ENCODE results near the gene PTPRU.

Gene PTPRU

DNA sequence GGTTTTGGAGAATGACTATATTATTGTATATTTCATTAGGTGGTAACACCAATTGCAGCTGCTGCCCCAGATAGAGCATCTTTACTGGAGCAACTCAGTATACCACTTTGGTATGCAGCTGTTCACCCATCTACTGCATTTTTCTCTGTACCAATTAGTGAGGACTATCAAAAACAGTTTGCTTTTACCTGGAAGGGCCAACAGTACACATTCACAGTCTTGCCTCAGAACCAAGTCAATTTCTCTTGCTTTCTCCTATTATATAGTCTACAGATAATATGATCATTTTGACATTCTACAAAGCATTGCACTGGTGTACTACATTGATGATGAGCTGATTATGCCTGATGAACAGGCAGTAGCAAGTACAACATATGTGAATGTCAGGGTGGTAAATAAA lies 99.3 kb downstream of the PTPRU start:
- DNase-seq (ENCODE audit: low spot score) = no peak

DNA sequence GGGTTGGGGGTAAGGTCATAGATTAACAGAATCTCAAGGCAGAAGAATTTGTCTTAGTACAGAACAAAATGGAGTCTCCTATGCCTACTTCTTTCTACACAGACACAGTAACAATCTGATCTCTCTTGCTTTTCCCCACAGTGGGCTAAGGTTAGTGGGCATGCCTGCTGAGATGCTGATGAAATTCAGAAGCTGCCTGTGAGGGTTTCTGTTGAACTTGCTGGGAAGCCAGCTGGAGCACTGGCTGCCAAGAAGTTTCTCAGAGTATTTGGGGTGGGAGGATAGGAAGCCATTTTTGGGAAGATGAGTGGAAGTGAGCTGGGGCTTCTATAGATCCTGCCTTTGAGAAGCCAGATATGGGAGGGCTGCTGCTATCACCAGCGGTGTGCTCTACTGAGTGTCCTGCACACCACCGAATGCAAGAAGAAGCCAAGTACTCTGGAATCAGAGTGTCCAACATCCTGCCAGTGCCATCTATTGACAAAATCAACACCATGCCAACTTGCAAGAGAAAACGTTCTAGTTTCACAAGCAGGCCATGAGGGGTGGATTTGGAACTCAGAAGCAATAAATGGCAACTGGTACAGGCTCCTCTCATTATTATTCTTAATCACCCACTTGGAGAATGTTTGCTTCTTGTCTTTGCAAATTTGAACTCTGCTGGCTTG lies 102.7 kb downstream of the PTPRU start:
- DNase-seq (ENCODE audit: low spot score) = no peak

DNA sequence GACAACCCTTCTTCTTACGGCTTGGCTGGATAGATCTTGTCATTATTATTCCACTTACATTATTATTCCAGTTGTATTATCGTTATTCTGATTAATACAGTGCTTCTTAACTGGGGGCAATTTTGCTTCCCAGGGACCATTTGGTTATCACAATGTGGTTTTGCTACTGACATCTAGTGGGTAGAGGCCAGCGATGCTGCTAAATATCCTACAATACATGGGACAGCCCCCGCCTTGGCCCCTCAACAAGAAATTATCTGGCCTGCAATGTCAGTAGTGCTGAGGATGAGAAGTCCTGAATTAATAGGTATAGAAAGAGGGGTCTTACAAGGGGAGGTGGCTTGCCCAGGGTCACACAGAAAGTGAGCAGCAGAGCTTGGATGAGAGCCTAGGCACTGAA lies 105.6 kb downstream of the PTPRU start:
- DNase-seq (ENCODE audit: low spot score) = no peak

DNA sequence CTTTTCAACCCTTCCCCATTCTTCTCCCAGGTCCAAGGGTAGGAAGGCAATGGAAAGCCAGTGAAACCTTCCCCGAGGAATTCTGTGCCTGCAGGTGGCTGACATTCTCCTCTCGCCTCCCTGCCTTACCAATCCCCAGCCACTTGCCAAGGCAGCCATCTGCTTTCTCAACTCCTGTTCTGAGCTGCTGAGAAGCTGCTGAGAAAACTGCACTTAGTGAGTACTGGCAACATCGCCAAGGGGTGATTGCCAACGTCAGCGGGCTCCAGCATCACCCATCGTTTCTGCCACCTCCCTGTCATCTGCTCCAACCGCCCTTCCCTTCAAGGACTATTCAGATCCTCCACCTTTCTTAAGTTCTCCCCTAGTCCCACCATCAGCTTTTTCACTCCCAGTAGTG lies 106.0 kb downstream of the PTPRU start:
- no peak for DNase-seq (ENCODE audit: low spot score)

DNA sequence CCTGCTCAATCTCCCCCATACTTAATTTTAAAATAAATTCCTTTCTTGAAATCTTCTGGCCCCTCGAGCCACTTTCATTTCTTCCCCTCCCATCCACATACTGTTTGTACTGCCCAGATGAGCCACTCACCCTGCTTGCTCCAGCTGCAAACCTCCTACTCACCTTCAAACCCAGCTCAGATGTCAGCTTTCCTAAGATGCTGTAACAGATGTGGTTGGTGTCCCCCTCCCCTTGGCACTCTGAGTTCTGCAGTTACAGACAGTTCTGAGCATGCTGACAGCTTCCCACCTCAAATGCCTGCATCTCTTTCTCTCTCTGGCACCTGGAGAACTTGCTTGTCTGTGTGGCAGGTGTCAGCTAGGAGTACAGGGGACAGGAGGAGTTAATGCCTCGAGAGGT lies 106.7 kb downstream of the PTPRU start:
- no peak for DNase-seq (ENCODE audit: low spot score)

DNA sequence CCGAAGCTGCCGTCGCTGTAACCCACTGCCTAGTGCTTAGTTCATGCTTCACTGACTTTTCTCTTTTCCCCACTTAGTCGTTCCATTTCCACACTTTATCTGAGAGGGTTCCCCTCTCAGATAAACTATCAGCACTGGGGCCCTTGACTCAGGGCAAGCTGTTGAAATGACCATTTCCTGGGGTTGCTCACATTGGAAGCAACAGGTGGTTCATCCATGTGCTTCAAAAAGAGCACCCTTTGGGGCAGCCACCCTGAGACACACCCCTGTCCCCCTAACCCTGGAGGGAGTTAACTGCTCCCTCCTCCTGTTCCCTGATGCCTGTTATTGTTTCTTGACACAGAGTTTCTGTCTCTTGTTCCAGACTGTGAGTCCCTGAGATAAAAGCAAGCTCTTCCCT lies 107.2 kb downstream of the PTPRU start:
- no peak for DNase-seq (ENCODE audit: low spot score)

DNA sequence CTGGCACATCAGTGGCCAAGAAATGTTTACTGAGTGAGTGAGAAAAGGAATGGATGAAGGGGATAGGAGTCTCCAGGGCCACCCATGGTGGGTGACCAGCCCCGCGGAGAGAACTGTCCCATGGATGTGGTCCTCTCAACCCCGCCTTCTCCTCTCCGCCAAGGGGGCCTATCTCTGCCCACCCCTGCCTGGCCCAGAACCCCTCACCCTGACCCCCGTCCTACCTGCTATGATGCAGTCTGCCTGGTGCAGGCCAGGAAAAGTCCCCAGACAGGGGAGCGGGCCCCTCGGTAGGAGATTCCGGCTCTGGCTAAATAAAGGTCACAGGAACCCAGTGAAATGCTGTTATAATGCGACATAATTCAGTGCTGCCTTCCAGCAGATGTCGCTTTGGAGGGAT lies 107.6 kb downstream of the PTPRU start:
- no peak for DNase-seq (ENCODE audit: low spot score)

DNA sequence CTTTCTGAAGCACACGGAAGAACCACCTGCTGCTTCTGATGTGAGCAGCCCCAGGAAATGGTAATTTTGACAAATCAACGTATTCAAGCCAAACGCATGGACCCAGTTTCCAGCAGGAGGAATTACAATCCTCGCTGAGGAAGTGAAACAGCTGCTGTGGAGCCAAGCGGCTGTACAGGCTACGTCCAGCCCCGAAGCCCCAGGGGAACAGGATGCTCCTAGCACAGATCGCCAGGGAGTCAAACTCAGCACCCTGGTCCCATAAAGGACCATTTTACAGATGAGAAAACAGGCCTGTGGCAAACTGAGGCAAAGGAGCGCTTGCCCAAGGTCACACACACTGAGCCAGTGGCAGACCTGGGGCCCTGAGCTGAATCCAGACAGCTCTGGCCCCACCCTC lies 108.0 kb downstream of the PTPRU start:
- DNase-seq (ENCODE audit: low spot score) = no peak

DNA sequence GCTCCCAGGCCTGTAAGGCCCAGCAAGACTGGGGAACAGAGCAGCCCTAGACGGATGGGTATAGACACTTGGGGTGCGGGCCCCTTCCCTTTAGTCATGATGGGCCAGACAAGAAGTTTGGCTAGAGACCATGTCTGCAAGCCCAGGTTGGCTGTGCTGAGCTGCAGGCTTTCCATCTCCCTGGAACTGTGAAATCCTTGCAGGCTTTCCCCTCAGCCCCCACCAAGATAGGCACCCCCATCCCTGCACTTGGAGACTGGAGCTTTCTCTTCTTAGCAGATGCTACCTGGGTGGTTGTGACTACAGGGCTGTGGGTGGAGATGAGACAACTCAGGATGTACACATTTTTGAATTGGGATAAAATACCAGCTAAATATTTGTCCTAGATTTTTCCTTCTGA lies 110.3 kb downstream of the PTPRU start:
- no peak for DNase-seq (ENCODE audit: low spot score)

DNA sequence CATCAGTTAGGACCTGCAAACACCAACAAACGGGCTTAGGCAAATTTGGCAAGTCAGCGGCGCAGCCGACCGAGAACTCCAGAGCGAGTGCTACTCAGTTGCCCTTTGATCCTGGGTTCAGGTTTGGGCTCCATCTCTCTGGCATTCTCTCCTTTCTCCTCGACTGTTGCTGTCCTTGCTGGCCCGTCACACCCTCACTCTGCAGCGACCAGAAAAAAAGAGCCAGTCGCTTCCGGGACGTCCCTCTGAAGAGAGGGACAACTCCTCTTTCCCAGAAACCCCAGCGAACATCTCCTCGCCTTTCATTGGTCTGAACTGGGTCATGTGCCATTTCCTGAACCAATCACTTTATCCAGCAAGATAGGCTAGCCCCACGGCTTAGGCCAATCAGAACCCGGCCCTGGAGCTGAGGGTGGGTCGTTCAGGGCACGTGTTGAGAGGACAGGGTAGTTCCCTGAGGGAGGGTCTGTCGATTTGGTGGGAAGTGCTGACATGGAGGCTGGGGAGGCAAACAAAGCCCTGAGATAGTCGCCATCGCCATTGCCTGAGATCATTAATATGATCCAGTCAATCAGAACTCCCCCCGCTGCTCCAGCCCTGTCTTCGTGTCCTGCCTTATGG lies 113.7 kb downstream of the PTPRU start:
- no peak for DNase-seq (ENCODE audit: low spot score)

DNA sequence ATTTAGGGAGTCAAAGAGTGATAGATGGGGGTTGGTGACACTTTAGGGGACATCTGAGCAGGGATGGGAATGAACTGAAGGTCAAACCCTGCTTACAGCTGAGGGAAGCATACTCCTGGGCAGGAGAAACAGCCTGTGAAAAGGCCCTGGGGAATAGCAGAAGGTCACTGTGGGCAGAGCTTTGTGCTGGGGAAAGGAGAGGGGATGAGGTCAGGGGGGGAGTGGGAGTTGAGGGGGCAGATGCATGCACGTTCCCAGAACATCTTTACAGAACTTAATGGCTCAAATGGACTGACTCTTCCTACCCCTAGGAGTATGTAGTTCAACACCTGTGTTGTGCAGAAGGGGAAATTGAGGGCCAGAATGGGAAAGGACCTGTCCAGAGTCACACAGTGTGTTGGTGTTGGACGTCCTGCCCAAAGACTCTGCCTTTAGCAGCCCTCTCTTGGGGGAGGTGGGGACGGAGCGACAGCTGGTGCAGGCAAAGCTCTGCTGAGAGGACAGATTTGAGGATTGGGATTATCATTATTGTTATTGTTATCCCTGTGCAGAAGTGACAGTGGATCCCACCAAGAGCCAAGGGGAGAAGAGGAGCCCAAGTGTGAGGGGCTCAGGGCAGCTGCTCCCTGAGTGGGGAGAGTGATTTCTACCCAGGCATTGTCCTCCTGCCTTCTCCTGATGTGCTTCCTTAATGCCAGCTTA lies 116.5 kb downstream of the PTPRU start:
- no peak for DNase-seq (ENCODE audit: low spot score)

DNA sequence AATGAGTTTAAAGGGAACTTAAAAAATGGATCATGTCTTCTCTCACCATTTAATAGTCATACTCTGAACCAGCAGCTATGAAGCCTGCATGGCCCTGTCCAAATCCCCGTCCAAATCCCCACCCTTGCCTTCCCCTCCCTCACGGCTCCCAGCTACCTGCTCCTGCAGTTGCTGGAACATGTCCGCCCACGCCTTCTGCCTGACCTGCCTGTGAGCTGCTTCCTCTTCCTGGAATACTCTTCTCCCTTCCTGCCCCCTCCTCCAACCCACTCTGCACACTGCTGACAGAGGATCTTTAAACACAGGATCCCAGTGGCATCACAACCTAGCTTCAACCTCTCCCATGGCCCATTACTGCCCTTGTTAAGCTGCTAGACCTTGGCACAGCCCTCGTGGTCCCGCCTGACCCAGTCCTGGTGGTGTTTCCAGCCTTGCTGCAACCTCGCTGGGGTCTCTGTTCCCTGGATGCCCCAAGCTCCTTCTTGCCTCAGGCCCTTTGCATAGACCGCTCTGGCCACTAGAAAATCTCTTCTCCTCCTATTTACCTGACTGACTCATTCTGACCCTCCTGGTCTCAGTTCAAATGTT lies 118.3 kb downstream of the PTPRU start:
- DNase-seq (ENCODE audit: low spot score) = no peak

DNA sequence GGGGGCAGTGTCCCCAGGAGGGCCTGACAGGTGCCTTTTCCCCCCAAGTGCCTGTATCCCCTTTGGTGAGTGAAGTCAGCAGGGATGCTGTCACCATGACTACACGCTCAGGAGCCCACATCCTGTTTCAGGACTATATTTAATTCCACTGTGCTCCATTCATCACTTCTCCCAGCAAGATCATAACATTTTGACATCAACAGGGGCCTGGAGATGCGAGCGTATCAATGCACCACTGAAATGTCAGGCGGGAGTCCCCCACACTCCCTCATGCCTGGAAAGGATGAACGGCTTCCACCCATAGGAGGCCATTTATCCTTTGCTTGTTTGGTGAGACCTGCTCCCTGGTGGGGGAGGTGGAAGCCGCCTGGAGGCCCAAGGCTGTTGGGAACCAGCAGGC lies 119.1 kb downstream of the PTPRU start:
- no peak for DNase-seq (ENCODE audit: low spot score)

DNA sequence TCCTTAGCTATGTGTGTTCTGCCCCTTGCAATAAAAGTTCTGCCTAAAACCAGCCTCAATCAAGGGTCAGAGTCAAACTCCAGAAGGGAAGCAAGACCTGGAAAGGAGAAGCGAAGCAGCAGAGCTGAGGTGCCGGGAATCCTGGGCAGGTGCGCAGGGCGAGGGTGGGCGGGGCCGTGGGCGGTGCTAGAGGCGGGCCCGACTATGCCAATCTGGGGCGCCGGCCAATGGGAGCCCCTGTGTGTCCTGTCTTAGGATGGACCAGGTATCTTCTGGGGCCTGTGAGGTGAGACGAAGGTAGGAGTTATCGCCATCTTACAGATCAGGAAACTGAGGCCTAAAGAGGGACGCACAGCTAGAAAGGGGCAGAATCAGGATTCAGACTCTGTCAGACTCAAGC lies 120.3 kb downstream of the PTPRU start:
- no peak for DNase-seq (ENCODE audit: low spot score)

DNA sequence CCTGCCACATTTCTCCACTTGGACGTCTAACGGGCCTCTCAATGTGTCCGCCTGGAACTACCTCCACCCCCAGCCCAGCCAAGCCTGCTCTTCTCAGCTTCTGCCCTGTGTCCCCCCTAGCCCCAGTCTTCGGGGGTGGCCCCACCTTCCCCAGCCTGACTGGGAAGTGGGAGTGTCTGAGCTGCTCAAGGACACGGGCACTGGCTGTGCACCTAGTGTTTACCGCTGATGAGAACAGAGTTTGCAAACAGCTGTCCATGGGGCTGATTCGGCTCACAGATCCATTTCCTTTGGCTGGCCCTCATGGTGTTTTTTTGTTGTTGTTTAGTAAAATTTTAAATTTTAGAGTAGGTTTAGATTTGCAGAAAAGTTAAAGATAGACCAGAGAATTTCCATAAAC lies 121.1 kb downstream of the PTPRU start:
- no peak for DNase-seq (ENCODE audit: low spot score)

DNA sequence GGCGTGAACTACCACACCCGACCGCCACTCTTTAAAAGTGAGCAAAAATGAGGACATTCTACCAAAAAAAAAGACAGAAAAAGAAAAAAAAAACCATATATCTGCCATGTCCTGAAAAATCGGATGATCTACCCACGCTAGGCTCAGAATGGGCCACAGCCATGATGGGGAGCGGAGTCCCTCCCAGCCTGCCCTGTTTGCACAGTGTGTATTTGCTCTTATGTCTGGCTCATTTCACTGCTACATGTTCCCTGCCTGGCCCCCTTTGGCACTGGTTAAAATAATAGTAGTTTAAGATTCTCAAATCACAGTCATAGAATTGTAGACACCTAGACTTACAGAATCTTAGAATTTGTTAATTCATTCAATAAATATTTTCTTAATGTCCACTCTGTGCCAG lies 121.9 kb downstream of the PTPRU start:
- DNase-seq (ENCODE audit: low spot score) = no peak

DNA sequence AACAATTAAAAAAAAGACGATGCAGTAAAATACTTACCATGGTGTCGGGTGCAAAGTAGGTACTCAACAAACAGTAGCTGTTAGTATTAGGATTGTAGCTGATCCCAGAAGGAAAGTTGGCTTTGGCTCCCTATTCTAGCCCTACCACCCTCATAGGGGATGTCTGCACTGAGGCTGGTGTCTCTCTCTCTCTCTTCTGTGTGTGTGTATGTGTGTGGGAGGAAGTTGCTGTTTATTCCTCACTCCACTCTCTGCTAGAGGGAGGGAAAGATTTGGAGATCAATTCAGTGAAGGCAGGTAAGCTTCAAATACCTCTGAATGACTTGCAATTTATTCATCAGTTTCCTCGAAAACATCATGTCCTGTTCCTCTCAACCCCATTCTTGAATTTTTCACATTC lies 124.4 kb downstream of the PTPRU start:
- no peak for DNase-seq (ENCODE audit: low spot score)

DNA sequence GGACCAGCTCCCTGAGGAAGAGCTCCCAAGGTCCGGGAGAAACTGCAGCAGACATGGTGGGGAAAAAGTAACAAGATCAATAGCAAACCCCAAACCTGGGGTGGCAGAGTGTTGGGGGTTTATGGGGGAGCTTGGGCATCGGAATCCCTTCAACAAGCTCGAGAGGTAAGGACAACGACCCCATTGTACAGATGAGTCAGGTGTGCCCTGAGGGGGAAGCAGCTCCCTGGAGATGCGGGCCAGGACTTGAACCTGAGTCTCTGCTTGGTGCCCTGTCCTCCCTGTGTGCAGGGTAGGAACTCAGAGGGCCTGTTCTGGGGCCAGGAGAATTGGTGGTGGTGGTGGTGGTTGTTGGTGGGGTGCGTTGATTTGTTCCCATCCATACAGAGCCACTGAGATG lies 125.4 kb downstream of the PTPRU start:
- DNase-seq (ENCODE audit: low spot score) = no peak

DNA sequence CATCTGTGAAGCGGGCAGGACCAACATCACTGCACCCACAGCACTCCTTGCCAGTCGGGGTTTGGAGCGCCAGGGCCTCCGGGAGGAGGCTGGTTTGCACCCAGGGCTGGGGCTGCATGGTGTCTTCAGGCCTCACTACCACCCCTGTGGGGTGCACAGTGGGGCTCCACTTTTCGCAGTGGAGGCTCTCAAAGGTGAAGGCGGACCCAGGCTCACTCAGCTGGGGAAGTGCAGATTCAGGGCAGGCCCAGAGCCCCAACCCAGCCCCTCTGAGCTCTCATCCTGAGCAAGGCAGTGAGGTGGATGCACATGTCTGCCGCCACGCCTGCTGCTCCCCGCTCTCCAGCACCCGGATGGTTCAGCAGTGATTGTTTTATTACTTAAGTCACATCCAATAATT lies 125.8 kb downstream of the PTPRU start:
- no peak for DNase-seq (ENCODE audit: low spot score)

DNA sequence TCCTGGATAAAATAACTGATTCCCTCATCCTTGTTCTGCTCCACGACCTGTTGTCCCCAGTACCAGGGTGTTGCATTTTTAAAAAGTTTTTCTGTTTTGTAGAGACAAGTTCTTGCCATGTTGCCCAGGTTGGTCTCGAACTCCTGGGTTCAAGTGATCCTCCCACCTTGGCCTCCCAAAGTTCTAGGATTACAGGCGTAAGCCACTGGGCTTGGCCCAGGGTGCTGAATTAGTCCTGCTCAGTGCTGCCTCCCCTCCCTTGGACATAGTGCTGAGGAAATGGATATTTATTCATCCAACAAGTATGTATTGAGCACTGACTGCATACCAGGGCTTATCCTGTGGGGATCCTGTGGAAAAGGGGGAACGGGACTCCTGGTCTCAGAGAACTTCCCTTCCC lies 126.4 kb downstream of the PTPRU start:
- DNase-seq (ENCODE audit: low spot score) = no peak

DNA sequence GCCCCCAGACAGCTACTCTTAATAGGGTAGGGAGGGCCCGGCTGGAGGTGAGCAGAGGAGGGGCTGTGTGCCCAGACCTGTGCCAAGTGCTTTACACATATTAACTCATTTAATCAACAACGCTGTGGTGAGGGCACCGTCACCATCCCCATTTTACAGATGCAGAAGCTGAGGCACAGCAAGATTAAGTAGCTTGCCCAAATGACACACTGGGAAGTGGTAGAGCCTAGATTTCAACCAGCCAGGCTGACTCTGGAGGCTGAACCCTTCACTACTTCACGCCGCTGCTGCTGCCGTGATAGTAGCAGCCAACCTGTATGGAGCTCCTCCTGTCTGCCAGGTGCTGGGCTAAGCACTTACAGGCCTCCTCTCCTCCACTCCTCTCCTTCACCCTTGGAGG lies 127.2 kb downstream of the PTPRU start:
- no peak for DNase-seq (ENCODE audit: low spot score)

DNA sequence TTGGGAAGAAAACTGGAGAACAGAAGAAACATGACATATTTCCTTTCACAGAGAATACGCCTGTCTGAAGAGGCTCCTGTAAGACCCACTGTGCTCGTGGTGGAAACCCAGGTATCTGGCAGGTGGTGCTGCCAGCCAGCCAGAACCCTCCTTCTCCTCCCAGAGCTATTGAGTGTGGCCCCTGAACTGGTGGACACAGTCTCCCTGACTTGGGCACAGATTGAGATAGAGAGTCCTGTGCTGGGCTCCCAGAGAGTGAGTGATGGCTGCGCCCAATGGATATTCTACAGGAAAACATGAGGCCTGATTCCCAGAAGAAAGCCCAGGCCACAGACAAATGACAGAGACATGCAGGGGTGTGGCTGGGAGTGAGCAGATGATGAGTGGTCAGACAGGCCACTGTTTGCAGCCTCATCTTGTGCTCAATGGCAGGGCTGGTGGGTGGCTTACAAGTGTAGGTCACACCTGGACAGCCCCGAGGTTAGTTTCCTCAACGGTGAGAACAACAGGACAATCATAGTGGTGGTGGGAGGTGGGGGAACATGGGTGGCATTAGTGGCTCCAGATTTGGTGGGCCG lies 127.9 kb downstream of the PTPRU start:
- DNase-seq (ENCODE audit: low spot score) = no peak

Measured in globus pallidus (tissue), 1 donor.